ENCODE results near the gene FAM234B. TPM values are rescaled to one million over a fixed set of nuclear protein-coding genes. Genes with fewer than 3 reads are reported as not detected.
"Not testable (repeated sequence)": the region's sequence is repeated elsewhere in the genome, so short reads cannot be mapped to it uniquely, and the experiment has no call there.

FAM234B gene
- total RNA-seq, 2 experiments from 2014 or later: 10.0 to 10.7 TPM

GRCh38 chr12:13080266-13080665, 36.1 kb downstream of the FAM234B start:
- no peak for ATAC-seq
- H3K4me3 Mint-ChIP-seq: no peak overlapping the region
- H3K9me3 Mint-ChIP-seq: no peaks in the 10 kb centered on the region
- intact Hi-C loops (cut with micrococcal nuclease): no loop called here
- peaks cover 3% of the 10 kb centered on the region for H3K4me1 Mint-ChIP-seq (ENCODE audit: low read depth)
- no peak for DNase-seq
- H3K36me3 Mint-ChIP-seq (ENCODE audit: low read depth): peaks cover 24% of the 10 kb centered on the region
- CTCF ChIA-PET: no interaction called here
- TF ChIP-seq CTCF (IDR thresholded peaks at IDR 0.05): no peak
- no peaks in the 10 kb centered on the region for H3K27me3 Mint-ChIP-seq
- no peak overlapping the region for H3K27ac Mint-ChIP-seq
- POLR2A ChIA-PET: interaction anchor here (0.5 to 1.2 kb wide), 2 partner anchors 31 to 1660 kb away, joined by 3 read pairs; no protein-coding TSS in a partner anchor

GRCh38 chr12:13082861-13083260, 38.7 kb downstream of the FAM234B start:
- intact Hi-C loops (cut with micrococcal nuclease): no loop called here
- no peaks in the 10 kb centered on the region for H3K9me3 Mint-ChIP-seq
- ATAC-seq (no peak), DNase-seq (no peak)
- no peak for TF ChIP-seq CTCF (IDR thresholded peaks at IDR 0.05)
- POLR2A ChIA-PET: no interaction called here
- H3K4me3 Mint-ChIP-seq: no peak overlapping the region
- no peak overlapping the region for H3K27ac Mint-ChIP-seq
- no peaks in the 10 kb centered on the region for H3K27me3 Mint-ChIP-seq
- CTCF ChIA-PET: no interaction called here
- peaks cover 8% of the 10 kb centered on the region for H3K4me1 Mint-ChIP-seq (ENCODE audit: low read depth)
- H3K36me3 Mint-ChIP-seq (ENCODE audit: low read depth): peaks cover 18% of the 10 kb centered on the region

- intact Hi-C loops (cut with micrococcal nuclease); POLR2A ChIA-PET; H3K9me3 Mint-ChIP-seq; H3K27ac Mint-ChIP-seq; ATAC-seq; DNase-seq; CTCF ChIA-PET; H3K27me3 Mint-ChIP-seq; H3K4me3 Mint-ChIP-seq; H3K4me1 Mint-ChIP-seq (ENCODE audit: low read depth): not testable (repeated sequence)
- H3K36me3 Mint-ChIP-seq (ENCODE audit: low read depth): peaks cover 13% of the 10 kb centered on the region
These were observed 39.5 kb downstream of the FAM234B start for GRCh38 chr12:13083638-13084037.

GRCh38 chr12:13084898-13085640, 40.9 kb downstream of the FAM234B start:
- CTCF ChIA-PET: interaction anchor here (0.6 to 1.6 kb wide), 4 partner anchors 7 to 171 kb away, joined by 3 to 5 read pairs (median 4); no protein-coding TSS in a partner anchor
- Mint-ChIP-seq H3K36me3 (ENCODE audit: low read depth) (peaks cover 6% of the 10 kb centered on the region), H3K27ac (no peak overlapping the region), H3K4me3 (no peak overlapping the region), H3K27me3 (no peaks in the 10 kb centered on the region), H3K4me1 (ENCODE audit: low read depth) (peaks cover 8% of the 10 kb centered on the region), H3K9me3 (no peaks in the 10 kb centered on the region)
- no peak for ATAC-seq
- POLR2A ChIA-PET: interaction anchor here (0.7 to 1.2 kb wide), 2 partner anchors 16 to 127 kb away, joined by 3 read pairs; no protein-coding TSS in a partner anchor
- no peak for TF ChIP-seq CTCF (IDR thresholded peaks at IDR 0.05)
- intact Hi-C loops (cut with micrococcal nuclease): no loop called here
- DNase-seq: no peak

- Mint-ChIP-seq H3K4me1 (ENCODE audit: low read depth) (peaks cover 8% of the 10 kb centered on the region), H3K36me3 (ENCODE audit: low read depth) (peaks cover 4% of the 10 kb centered on the region), H3K27me3 (no peaks in the 10 kb centered on the region), H3K4me3 (no peak overlapping the region), H3K27ac (no peak overlapping the region), H3K9me3 (no peaks in the 10 kb centered on the region)
- intact Hi-C loops (cut with micrococcal nuclease): no loop called here
- ATAC-seq: no peak
- POLR2A ChIA-PET: interaction anchor here (1.2 kb wide), 1 partner anchor 15 kb away, joined by 3 read pairs; no protein-coding TSS in a partner anchor
- DNase-seq: no peak
- CTCF ChIA-PET: interaction anchor here (1.1 to 2.6 kb wide), 4 partner anchors 32 to 170 kb away, joined by 3 to 13 read pairs (median 4); no protein-coding TSS in a partner anchor
- no peak for TF ChIP-seq CTCF (IDR thresholded peaks at IDR 0.05)
These were observed 41.9 kb downstream of the FAM234B start for GRCh38 chr12:13085968-13086686.

Data from activated CD8-positive, alpha-beta T cell treated with anti-CD3 and anti-CD28 coated beads for 36 hours (primary cell).